ENCODE measurements around the gene NMNAT3. TPM values are rescaled to one million over a fixed set of nuclear protein-coding genes. Genes with fewer than 3 reads are reported as not detected.

The NMNAT3 gene
- polyA plus RNA-seq, 5 donors, result 5.0 to 6.8 (median 6.3) TPM

DNA sequence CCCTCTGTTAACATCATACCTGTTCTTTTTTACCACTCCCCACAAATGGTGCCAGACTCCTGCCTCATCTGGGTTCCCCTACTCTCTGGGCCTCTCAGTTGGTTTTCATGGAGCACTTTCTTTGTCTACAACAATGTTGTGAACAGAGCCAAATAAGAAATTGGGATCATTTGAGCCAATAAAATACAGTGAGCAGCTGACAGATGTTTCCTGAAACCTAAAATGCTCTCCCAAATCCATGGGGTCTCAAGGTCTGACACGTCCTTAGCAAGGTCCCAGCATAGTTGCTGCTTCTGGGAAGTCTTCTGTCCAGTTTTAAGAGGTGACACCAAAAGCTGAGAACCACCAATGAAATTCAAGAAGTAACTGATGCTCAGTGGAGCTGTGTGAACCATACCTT lies 1.7 kb downstream of the NMNAT3 start:
- no peak for DNase-seq

GRCh38 chr3:139675327-139675726 lies 2.4 kb downstream of the NMNAT3 start:
- DNase-seq, result no peak

DNA sequence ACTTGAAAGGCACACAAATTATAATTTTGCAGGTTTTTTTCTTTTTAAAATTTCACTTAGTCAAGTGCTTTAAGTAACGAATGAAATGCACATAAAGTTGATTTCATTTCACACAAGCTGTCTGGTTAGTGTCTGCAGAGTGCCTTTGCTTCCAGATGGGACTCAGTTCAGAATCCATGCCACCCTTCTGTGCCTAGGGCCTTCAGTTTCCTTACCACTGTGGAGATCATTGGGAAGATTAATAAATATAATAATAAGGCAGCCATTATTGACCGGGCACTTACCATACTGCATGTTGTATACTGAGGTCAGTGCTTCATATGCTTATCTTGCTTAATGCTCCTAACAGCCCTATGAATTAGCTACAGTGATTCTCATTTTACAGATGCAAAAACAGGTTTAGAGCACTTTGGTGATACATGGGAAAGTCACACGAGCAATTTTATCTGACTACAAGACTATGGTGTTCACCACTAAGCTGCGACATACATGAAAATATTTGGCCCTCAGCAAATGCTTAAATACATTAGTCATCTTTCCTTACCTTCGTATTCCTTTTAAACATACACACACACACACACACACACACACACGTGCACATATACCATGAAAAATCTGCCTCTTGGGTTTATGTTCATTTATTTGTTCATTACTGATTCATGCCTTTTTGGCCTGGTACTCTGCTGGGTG lies 3.1 kb downstream of the NMNAT3 start:
- no peak for DNase-seq

GRCh38 chr3:139672884-139673283 lies 4.9 kb downstream of the NMNAT3 start:
- no peak for DNase-seq

- no peak for DNase-seq
Observed at GRCh38 chr3:139671863-139672646, 5.7 kb downstream of the NMNAT3 start.

DNA sequence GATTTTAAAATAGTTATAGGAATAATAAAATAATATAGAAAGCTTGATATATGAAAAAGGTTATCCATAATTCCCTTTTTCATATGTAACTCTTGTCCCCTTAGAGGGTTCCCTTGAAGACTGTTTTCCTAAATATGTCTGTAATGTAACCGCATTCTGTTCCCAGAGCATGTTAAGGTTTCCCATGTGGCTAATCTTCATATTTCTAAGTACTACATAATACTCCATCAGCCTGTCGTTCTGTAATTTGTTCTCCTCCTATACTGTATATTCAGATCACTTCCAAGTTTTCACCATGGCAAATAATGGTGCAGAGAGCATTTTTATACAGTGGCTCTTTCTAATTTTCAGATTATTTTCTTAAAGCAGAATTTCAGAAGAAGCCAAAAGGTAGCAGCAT lies 6.7 kb downstream of the NMNAT3 start:
- no peak for DNase-seq

- DNase-seq, result no peak
Observed at GRCh38 chr3:139670196-139670595, 7.6 kb downstream of the NMNAT3 start.

- no peak for DNase-seq
Observed at GRCh38 chr3:139668332-139668731, 9.4 kb downstream of the NMNAT3 start.

- no peak for DNase-seq
Observed at GRCh38 chr3:139664958-139665357, 12.8 kb downstream of the NMNAT3 start.

DNA sequence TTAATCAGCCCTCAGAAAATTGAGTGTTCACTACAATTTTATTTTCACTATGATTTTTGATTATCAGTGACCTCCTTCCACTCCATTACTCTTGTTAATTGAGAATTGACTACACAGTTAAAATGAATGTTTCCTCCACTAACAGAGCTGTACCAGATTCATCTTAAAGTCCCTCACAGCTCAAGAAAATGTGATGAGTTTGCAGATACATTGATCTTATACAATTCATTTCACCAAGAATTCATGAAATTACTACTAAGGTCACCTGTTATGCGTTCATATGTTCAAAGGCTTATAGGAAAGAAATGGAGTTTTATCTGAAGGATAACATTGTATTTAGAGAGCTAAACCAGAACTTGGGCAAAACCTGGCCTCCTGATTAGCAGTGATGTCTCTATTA lies 17.5 kb downstream of the NMNAT3 start:
- DNase-seq, result no peak

DNA sequence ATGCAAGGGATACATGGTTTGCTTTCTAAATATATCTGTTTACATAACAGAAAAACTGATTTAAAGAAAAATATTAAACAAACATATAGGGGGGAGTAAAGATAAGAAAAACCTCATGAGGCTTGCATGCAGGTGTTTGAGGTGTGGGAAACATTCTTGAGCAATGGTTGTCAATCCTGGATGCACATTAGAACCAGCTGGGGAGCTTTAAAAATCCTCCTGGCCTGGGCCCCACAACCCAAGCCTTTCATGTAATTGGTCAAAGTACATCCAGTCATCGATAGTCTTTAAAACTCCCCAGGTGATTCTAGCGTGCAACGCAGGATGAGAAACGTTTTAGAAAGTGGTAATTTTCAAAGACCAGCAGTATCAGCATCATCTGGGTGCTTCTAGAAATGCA lies 18.3 kb downstream of the NMNAT3 start:
- no peak for DNase-seq

GRCh38 chr3:139657936-139658335 lies 19.8 kb downstream of the NMNAT3 start:
- DNase-seq, result no peak

DNA sequence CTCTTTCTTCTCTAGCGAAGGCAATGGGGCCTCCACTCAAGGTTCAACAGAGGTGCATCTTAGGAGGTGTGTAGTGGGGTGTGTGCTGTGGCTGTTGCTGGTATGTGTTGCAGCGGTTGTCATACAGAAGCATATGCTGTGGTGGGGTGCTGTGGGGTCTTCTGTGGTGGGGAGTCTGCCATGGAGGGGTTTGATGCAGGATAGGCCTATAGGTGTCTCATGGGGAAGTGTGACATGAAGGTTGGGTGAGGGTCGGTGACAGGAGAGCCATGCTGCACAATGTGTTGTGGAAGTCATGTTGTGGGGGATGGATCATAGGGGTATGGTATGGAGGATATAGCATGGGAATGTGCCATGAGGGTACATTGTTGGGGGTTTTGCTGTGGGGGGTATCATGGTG lies 20.3 kb downstream of the NMNAT3 start:
- no peak for DNase-seq

DNA sequence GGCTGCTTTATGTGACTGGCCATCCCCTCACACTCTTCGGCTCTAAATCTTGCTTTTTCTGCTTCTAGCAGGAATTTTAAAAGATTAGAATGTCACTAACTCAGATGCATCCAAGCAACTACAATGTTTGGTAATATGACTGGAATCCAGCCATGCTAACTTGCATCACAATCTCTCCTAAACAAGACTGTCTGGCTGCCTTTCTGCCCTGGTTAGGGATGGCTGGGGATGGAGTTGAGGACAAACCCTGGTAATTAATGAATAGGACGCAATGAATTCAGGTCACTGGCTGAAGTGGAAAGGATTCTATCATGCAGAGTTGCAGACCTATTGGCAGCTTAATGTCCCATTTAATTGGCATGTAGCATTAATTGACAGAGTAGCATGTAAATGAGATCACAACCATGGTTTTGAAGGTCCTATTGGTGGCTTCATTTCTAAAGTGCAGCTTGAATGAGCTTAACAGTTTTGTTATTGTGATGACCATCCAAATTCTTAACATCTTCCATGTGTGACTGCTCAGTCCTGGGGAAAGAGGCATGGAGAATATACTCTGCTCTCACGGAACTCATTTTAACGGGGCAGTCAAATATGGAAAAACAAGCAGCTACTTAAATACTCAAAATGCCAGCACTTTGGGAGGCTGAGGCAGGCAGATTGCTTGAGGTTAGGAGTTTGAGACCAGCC lies 21.7 kb downstream of the NMNAT3 start:
- DNase-seq, result peak; percentile 67 to 84

GRCh38 chr3:139654637-139655365 lies 23.0 kb downstream of the NMNAT3 start:
- DNase-seq, result no peak

GRCh38 chr3:139653582-139653981 lies 24.2 kb downstream of the NMNAT3 start:
- no peak for DNase-seq

- DNase-seq, result no peak
Observed at GRCh38 chr3:139652561-139652960, 25.2 kb downstream of the NMNAT3 start.

DNA sequence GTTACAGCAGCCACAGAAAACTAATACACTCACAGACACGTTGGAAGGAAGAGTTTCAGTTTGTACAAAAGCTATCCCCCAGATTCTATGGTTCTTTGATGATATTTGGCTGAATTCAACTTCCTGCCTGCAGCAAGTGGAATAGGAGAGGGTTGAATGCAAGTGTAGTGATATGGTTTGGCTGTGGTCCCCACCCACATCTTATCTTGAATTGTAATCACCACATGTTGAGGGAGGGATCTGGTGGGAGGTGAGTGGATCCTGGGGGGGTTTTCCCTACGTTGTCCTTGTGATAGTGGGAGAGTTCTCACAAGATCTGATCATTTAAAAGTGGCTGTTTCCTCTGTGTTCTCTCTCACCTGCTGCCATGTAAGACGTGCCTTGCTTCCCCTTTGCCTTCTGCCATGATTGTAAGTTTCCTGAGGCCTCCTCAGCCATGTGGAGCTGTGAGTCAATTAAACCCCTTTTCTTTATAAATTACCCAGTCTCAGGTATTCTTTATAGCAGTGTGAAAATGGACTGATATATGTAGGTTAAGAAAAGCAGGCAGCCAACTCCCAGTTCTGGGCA lies 29.8 kb downstream of the NMNAT3 start:
- DNase-seq, result no peak

DNA sequence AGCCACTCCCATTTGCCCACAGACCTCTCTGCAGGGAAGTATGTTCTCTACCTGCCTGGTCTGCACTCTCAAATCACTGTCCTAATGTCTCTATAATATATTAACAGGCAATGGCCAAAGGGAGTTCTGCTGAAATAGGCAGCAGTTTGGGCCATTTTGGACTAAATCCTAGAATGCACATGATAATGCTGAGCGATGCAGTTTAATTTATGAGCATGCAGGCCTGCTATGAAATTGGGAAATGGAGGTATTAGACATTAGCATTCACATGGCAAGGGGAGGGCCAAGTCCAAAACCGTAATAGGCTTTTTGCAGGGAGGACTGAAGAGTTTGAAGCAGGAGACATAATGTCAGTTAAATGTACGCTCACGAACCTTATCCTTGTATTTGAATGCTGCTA lies 31.3 kb downstream of the NMNAT3 start:
- DNase-seq, result no peak

DNA sequence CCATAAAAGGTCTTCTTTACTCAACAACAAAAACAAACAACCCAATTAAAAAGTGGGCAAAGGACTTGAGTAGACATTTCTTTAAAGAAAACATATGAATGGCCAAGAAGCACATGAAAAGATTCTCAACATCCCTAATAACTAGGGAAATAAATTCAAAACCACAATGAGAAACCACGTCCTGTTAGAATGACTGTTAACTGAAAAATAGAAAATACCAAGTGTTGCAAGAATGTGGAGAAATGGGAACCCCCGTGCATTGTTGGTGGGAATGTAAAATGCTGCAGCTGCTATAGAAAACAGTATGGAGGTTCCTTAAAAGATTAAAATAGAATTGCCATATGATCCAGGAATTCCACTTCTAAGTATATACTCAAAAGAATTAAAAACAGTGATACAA lies 34.8 kb downstream of the NMNAT3 start:
- no peak for DNase-seq

DNA sequence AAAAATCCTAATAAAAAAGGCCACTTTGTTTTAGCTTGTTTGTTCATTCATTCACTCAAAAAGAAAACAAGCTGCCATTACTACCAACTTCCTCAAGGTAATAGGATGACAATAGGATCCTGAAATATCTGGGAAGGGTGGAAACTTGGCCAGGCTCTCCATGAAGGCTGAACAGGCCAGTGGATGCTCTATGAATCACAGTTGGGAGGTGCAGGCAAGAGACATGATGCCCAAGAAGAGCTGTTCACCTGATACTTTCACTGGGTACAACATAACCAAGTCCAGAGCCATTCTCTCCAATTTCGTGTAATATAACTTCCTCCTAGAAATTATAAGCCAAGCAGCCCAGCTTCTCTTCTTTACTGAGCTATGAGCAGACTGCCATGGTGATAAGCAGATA lies 37.3 kb downstream of the NMNAT3 start:
- no peak for DNase-seq

GRCh38 chr3:139639662-139640061 lies 38.1 kb downstream of the NMNAT3 start:
- no peak for DNase-seq
